Naive thymus-derived CD8-positive, alpha-beta T cell (primary cell): ENCODE data around the gene KRTAP24-1. TPM values are rescaled to one million over a fixed set of nuclear protein-coding genes. Genes with fewer than 3 reads are reported as not detected.

ENCODE experiments used
- ATAC-seq, 2 donors: fragments of 150-1000 bp; cut with Tn5 transposase in 1 of 2; sonication (Bioruptor Pico), chemical (Tn5 transposase) in 1 of 2; 1 replicate in 1 of 2; 2 replicates in 1 of 2; pipeline ENCODE4 v1.10.0; 2021; ENCODE audit warnings: mild to moderate bottlenecking in 2 of 2, moderate library complexity in 2 of 2
- POLR2A ChIA-PET: fragments of 350-600 bp; sonication (Branson Sonifier 250); formaldehyde crosslinking; loops from one replicate; lab custom pipeline; 2021; ENCODE audit warnings: antibody characterized with exemption; lab: Charles Lee
- DNase-seq, 10 donors: peaks; one replicate each; pipeline versions ENCODE4 v3.0.0 to v3.0.0-alpha.2; 2020 to 2022
- H3K27ac Mint-ChIP-seq, 10 donors: one replicate each; pipeline ENCODE4 v1.8.0; 2020 to 2022; ENCODE audit warnings: mild to moderate bottlenecking in 10 of 10, mixed read lengths in 10 of 10, moderate library complexity in 4 of 10, inconsistent platforms in 1 of 10
- H3K27me3 Mint-ChIP-seq, 5 donors: one replicate each; pipeline ENCODE4 v1.8.0; 2021 to 2022; ENCODE audit warnings: mixed read lengths in 5 of 5
- H3K36me3 Mint-ChIP-seq, 3 donors: one replicate each; pipeline ENCODE4 v1.8.0; 2020 to 2022; ENCODE audit warnings: mixed read lengths in 3 of 3, mild to moderate bottlenecking in 2 of 3, inconsistent platforms in 1 of 3
- H3K4me1 Mint-ChIP-seq, 4 donors: one replicate each; pipeline ENCODE4 v1.8.0; 2021 to 2022; ENCODE audit warnings: mixed read lengths in 4 of 4
- H3K4me3 Mint-ChIP-seq, 10 donors: one replicate each; pipeline ENCODE4 v1.8.0; 2020 to 2022; ENCODE audit warnings: mild to moderate bottlenecking in 10 of 10, mixed read lengths in 10 of 10, moderate library complexity in 6 of 10, inconsistent platforms in 1 of 10
- H3K9me3 Mint-ChIP-seq, 9 donors: one replicate each; pipeline ENCODE4 v1.8.0; 2020 to 2022; ENCODE audit warnings: mixed read lengths in 9 of 9, mild to moderate bottlenecking in 3 of 9, inconsistent platforms in 1 of 9, moderate library complexity in 1 of 9
- polyA plus RNA-seq, 3 donors: library from polyadenylated mRNA; unstranded; fragments of 300-500 nt; fragmentation: Illumina TruSeq; gene quantifications; one replicate each; pipeline ENCODE4 v1.2.3, GENCODE V29; 2021
- total RNA-seq, 8 experiments: library from RNA in 2 of 8; stranded (reverse) in 2 of 8; gene quantifications; one replicate each; pipeline ENCODE4 v1.2.3 and lab custom pipeline; 2021 to 2026

Gene KRTAP24-1
- total and polyA plus RNA-seq, 5 experiments from 2014 or later, result not detected

DNA sequence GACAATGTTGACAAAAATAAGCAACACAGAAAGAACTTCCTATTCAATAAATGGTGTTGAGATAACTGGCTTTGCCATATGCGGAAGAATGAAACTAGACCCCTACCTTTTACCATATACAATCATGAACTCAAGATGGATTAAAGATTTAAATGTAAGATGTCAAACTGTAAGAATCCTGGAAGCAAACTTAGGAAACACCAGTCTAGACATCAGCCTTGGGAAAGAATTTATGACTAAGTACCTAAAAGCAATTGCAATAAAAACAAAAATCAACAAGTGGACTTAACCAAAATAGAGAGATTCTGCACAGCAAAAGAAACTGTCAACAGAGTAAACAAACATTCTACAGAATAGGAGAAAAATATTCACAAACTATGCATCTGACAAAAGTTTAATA lies 50.7 kb downstream of the KRTAP24-1 start:
- H3K4me3 Mint-ChIP-seq, result no peak overlapping the region
- POLR2A ChIA-PET, result no interaction called here
- no peak for DNase-seq
- ATAC-seq, result no peak
- no peak overlapping the region for H3K27ac Mint-ChIP-seq
- peaks cover 0 to 2% (median 0%) of the 10 kb centered on the region in 5 donors for H3K27me3 Mint-ChIP-seq
- H3K36me3 Mint-ChIP-seq, result no peaks in the 10 kb centered on the region
- H3K4me1 Mint-ChIP-seq, result no peaks in the 10 kb centered on the region
- peaks cover 0 to 5% (median 1%) of the 10 kb centered on the region in 9 donors for H3K9me3 Mint-ChIP-seq

Other genes with a start within 250 kb of the KRTAP24-1 start
- gene CLDN17, start 116.1 kb downstream of the KRTAP24-1 start, total RNA-seq, result not detected
- gene CLDN17, start 116.1 kb downstream of the KRTAP24-1 start, polyA plus RNA-seq, result not detected
- not detected for gene CLDN8, start 66.9 kb downstream of the KRTAP24-1 start, total RNA-seq
- not detected for gene CLDN8, start 66.9 kb downstream of the KRTAP24-1 start, polyA plus RNA-seq
- gene KRTAP25-1, start 6.6 kb upstream of the KRTAP24-1 start, total RNA-seq, result not detected
- not detected for gene KRTAP25-1, start 6.6 kb upstream of the KRTAP24-1 start, polyA plus RNA-seq
- not detected for gene KRTAP26-1, start 37.4 kb upstream of the KRTAP24-1 start, total RNA-seq
- not detected for gene KRTAP26-1, start 37.4 kb upstream of the KRTAP24-1 start, polyA plus RNA-seq
- gene KRTAP27-1, start 54.7 kb upstream of the KRTAP24-1 start, total RNA-seq, result not detected
- gene KRTAP27-1, start 54.7 kb upstream of the KRTAP24-1 start, polyA plus RNA-seq, result not detected
- gene KRTAP23-1, start 65.7 kb upstream of the KRTAP24-1 start, total RNA-seq, result not detected
- gene KRTAP23-1, start 65.7 kb upstream of the KRTAP24-1 start, polyA plus RNA-seq, result not detected
- gene KRTAP13-2, start 89.3 kb upstream of the KRTAP24-1 start, total RNA-seq, result not detected
- gene KRTAP13-2, start 89.3 kb upstream of the KRTAP24-1 start, polyA plus RNA-seq, result not detected
- not detected for gene KRTAP13-1, start 113.1 kb upstream of the KRTAP24-1 start, total RNA-seq
- not detected for gene KRTAP13-1, start 113.1 kb upstream of the KRTAP24-1 start, polyA plus RNA-seq
- gene KRTAP13-3, start 143.0 kb upstream of the KRTAP24-1 start, total RNA-seq, result not detected
- not detected for gene KRTAP13-3, start 143.0 kb upstream of the KRTAP24-1 start, polyA plus RNA-seq
- gene KRTAP13-4, start 147.3 kb upstream of the KRTAP24-1 start, total RNA-seq, result not detected
- gene KRTAP13-4, start 147.3 kb upstream of the KRTAP24-1 start, polyA plus RNA-seq, result not detected
- gene KRTAP15-1, start 157.3 kb upstream of the KRTAP24-1 start, total RNA-seq, result not detected
- not detected for gene KRTAP15-1, start 157.3 kb upstream of the KRTAP24-1 start, polyA plus RNA-seq
- not detected for gene KRTAP19-1, start 197.4 kb upstream of the KRTAP24-1 start, total RNA-seq
- not detected for gene KRTAP19-1, start 197.4 kb upstream of the KRTAP24-1 start, polyA plus RNA-seq
- gene KRTAP19-2, start 204.5 kb upstream of the KRTAP24-1 start, total RNA-seq, result not detected
- not detected for gene KRTAP19-2, start 204.5 kb upstream of the KRTAP24-1 start, polyA plus RNA-seq
- not detected for gene KRTAP19-3, start 209.1 kb upstream of the KRTAP24-1 start, total RNA-seq
- gene KRTAP19-3, start 209.1 kb upstream of the KRTAP24-1 start, polyA plus RNA-seq, result not detected
- gene KRTAP19-4, start 214.2 kb upstream of the KRTAP24-1 start, total RNA-seq, result not detected
- not detected for gene KRTAP19-4, start 214.2 kb upstream of the KRTAP24-1 start, polyA plus RNA-seq
- gene KRTAP19-5, start 219.2 kb upstream of the KRTAP24-1 start, total RNA-seq, result not detected
- gene KRTAP19-5, start 219.2 kb upstream of the KRTAP24-1 start, polyA plus RNA-seq, result not detected